Ovary (tissue), 3 donors: Measurements from ENCODE around the gene PLXNA2.

Experiments used
- CTCF ChIP-seq, 3 donors: fragments of 450-650 bp in 2 of 3; fragments of 200-600 bp in 1 of 3; IDR thresholded peaks; one replicate each; pipeline versions ENCODE4 v1.5.1 to v1.8.0; 2016 to 2022; ENCODE audit warnings: antibody characterized with exemption in 3 of 3, mild to moderate bottlenecking in 1 of 3
- POLR2A ChIP-seq: fragments of 450-650 bp; IDR thresholded peaks from one replicate; pipeline ENCODE4 v1.6.1; 2017; ENCODE audit warnings: antibody characterized with exemption, mild to moderate bottlenecking, moderate library complexity
- donor health status: DM: no; HTN: no; CAD: no.

GRCh38 chr1:208239473-208240381 lies 4.5 kb downstream of the PLXNA2 start:
- TF ChIP-seq POLR2A (no peak), CTCF (IDR thresholded peaks at IDR 0.05) (no peak)
